Measurements from ENCODE around the gene DYSF.

DNA sequence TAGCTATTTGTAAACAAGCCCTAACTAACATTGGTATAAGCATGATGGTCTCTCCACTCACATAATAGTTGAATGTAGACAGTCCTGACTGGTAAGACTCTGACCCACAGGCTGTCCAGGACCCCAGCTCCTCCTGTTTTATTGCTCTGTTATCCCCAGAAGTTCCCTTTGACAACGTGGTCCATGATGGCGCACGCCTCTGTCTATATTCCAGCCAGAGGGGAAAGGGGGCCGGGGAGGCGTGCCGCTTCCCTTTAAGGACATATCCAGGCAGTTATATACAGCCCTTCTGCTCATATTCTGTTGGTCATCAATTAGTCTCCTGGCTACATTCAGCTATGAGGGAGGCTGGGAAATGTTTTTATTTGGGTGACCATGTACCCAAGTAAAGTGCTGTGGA is 6.7 kb downstream of the DYSF start:
- TF ChIP-seq, protein P1, sequence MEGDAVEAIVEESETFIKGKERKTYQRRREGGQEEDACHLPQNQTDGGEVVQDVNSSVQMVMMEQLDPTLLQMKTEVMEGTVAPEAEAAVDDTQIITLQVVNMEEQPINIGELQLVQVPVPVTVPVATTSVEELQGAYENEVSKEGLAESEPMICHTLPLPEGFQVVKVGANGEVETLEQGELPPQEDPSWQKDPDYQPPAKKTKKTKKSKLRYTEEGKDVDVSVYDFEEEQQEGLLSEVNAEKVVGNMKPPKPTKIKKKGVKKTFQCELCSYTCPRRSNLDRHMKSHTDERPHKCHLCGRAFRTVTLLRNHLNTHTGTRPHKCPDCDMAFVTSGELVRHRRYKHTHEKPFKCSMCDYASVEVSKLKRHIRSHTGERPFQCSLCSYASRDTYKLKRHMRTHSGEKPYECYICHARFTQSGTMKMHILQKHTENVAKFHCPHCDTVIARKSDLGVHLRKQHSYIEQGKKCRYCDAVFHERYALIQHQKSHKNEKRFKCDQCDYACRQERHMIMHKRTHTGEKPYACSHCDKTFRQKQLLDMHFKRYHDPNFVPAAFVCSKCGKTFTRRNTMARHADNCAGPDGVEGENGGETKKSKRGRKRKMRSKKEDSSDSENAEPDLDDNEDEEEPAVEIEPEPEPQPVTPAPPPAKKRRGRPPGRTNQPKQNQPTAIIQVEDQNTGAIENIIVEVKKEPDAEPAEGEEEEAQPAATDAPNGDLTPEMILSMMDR (IDR thresholded peaks at IDR 0.05; ENCODE audit: extremely low read depth in 1 of 2, insufficient read depth in 1 of 2, low read depth in 1 of 2, low read length in 2 of 2), result no peak
- TF ChIP-seq POLR2A (IDR thresholded peaks at IDR 0.05; ENCODE audit: low read depth, low read length), result no peak
- TF ChIP-seq POLR2AphosphoS5 (IDR thresholded peaks at IDR 0.05; ENCODE audit: insufficient read depth, low read depth, low read length), result no peak
- no peak for TF ChIP-seq EZH2 (IDR thresholded peaks at IDR 0.05; ENCODE audit: borderline replicate concordance, low read depth, low read length, severe bottlenecking)
- no peak for TF ChIP-seq MYC (IDR thresholded peaks at IDR 0.05; ENCODE audit: low read depth, low read length)
- TF ChIP-seq JUN (IDR thresholded peaks at IDR 0.05; ENCODE audit: borderline replicate concordance, insufficient read depth, insufficient read length, low read depth), result no peak
- TF ChIP-seq, protein P2, sequence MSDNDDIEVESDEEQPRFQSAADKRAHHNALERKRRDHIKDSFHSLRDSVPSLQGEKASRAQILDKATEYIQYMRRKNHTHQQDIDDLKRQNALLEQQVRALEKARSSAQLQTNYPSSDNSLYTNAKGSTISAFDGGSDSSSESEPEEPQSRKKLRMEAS (IDR thresholded peaks at IDR 0.05; ENCODE audit: insufficient read depth, insufficient read length), result no peak
- TF ChIP-seq FOS (IDR thresholded peaks at IDR 0.05; ENCODE audit: borderline replicate concordance, insufficient read depth, low read length), result no peak

All from endothelial cell of umbilical vein (primary cell).